Measurements from ENCODE around the gene ATP10B. TPM values are rescaled to one million over a fixed set of nuclear protein-coding genes. Genes with fewer than 3 reads are reported as not detected.

Gene ATP10B
- total RNA-seq, 1 experiment from 2014 or later, result 10.4 TPM

- DNase-seq (ENCODE audit: low spot score), result no peak
Observed at GRCh38 chr5:160514866-160515265, 337.1 kb downstream of the ATP10B start.

- DNase-seq (ENCODE audit: low spot score), result no peak
Observed at GRCh38 chr5:160514191-160514590, 337.8 kb downstream of the ATP10B start.

- no peak for DNase-seq (ENCODE audit: low spot score)
Observed at GRCh38 chr5:160513485-160513884, 338.5 kb downstream of the ATP10B start.
